Cardiac fibroblast (primary cell): ENCODE data around the gene PCDH1.

Experiments
- DNase-seq, 2 donors: peaks; one replicate each; pipeline versions ENCODE4 v3.0.0 to v3.0.0-alpha.2; 2010; ENCODE audit warnings: low read depth in 2 of 2
- H3K4me3 ChIP-seq, 2 donors: replicated peaks in 1 of 2; 1 replicate in 1 of 2; 2 replicates in 1 of 2; pipeline ENCODE4 v1.5.1; 2011; ENCODE audit warnings: low read depth in 2 of 2, low read length in 2 of 2, mild to moderate bottlenecking in 2 of 2, moderate library complexity in 1 of 2
- CTCF ChIP-seq: IDR thresholded peaks from one replicate; pipeline ENCODE4 v1.5.1; 2011; ENCODE audit warnings: low read depth, mild to moderate bottlenecking, low read length, inconsistent platforms

Gene PCDH1

GRCh38 chr5:141849415-141850243 lies 28.6 kb downstream of the PCDH1 start:
- DNase-seq: peak; percentile 80 to 83
- H3K4me3 ChIP-seq: peak overlapping the region; percentile 62 to 64
- no peak for TF ChIP-seq CTCF

DNA sequence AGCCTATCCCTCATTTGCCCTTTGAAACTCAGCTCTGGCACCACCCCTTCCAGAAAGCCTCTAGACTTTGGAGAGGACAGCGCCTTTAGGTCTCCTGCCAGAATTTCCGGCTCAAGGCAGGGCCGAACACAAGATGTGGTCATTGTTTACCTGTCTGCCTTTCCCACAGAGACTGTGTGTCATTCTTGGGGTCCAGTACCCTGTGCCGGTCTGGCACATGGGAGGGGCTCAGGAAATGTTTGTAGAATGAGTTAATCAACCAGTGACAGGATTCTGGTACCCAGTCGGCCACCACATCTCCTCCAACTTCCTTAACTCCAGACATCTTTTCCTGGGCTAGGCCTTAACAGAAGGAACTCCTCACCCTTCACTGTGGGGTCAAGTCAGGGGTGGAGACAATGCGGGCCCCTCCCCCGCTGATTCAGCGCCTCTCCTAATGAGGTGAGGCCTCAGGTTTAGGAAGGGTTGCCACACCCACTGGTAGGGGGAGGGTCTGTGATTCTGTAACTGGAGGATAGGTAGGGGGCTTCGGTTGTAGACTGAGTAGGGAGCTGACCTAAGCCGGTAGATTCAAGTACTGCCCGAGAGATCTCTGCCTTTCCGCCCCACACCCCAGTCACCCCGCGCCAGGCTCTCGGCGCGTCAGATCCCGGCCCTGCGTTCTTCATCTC lies 29.3 kb downstream of the PCDH1 start:
- no peak for TF ChIP-seq CTCF
- DNase-seq: peak; percentile 59 to 86
- peak overlapping the region; percentile 62 to 64 for H3K4me3 ChIP-seq

DNA sequence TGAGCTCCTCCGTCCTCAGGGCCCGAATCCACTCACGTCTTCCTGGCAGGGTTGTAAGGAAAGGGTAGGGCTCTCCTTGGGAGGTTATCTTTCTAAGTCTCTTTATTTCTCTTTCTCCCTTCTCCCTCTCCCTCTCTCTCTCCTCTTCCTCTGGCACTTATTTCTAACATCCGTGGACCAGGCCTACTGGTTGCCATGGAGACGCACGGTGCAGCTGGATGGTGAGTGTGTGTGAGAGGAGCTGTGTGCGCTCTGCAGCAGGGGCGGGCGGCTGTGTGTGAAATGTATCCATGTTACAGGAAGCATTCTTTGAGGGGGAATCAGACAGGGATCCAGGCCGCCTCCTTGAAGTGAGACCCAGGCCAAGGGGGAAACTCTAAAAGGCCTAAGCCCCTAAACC lies 32.2 kb downstream of the PCDH1 start:
- TF ChIP-seq CTCF: no peak
- DNase-seq: peak; percentile 73 to 75
- H3K4me3 ChIP-seq: no peak overlapping the region

GRCh38 chr5:141845371-141845851 lies 32.8 kb downstream of the PCDH1 start:
- TF ChIP-seq CTCF: no peak
- no peak for DNase-seq
- H3K4me3 ChIP-seq: no peak overlapping the region

DNA sequence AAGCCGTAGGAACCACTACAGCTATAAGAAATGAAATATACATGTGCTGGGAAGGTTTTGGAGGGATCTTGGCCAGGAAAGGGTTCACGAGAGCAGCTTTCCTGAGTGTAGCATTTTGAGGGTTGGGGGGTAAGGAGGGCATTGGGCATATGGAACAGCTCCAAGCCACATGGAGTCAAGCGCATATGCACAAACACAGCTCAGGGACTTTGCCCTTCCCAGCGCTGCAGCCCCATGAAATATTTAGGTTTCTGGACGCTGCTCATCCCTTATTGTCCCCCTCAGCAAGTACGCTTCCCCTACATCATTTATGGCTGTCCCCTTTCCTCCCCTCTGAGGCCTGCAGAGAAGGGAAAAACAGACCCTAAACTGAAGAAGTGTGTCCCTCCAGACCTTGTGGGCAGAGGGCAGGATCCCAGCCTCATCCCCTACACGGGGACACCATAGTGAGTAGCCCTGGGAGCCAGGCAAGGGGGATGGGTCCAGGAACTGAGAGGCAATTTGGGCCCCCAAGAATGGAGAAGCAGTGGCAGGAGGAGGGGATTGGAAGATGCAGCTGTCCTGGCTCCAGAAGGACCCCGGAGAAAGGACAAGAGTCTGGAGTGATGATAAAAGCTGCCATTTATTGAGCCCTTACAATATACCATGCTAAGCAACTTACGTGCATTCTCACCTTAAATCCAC lies 33.7 kb downstream of the PCDH1 start:
- no peak for TF ChIP-seq CTCF
- DNase-seq: no peak
- no peak overlapping the region for H3K4me3 ChIP-seq

DNA sequence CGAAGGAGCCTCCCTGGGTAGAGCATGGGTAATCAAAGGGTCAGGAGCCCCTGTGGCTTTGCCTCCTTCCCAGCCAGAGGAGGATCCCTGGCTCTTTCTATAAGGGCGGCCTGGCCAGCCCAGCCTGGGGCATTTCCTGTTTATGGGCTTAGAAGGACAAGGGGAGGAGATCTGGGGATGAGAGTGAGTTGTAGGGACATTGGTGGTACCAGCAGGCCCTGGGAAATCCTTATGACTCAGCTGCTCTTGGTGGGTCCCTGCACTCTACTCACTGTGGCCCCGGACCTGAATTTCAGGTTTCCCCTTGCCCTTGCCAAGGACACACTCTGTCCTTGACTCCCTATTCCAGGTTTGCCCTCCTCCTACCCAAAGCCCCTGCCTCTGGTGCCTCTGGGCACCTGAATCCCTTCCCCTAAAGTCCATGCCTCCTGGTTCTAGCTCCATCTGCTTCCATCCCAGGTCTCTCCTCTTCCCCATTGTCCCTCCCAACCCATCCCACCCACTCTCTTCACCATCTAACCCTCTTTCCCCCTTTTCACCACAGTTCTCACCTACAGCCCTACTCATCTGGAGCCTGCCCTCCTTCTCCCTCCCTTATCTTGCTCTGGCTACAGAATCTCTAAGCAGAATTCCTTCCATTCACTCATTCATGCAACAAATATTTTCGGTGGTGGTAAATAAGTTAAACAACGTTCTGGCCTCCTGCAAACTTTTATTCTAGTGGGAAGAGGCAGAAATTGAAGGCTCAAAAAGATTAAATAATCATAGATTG lies 34.9 kb downstream of the PCDH1 start:
- DNase-seq: peak; percentile 31 to 55
- H3K4me3 ChIP-seq: no peak overlapping the region
- no peak for TF ChIP-seq CTCF
